Breast epithelium (tissue), 3 donors: ENCODE results near the gene LIMCH1.

Experiments used
- CTCF ChIP-seq, 3 donors: fragments of 450-650 bp; IDR thresholded peaks; one replicate each; pipeline ENCODE4 v1.5.1; 2016 to 2017; ENCODE audit warnings: antibody characterized with exemption in 3 of 3, mild to moderate bottlenecking in 3 of 3, moderate library complexity in 3 of 3
- POLR2AphosphoS5 ChIP-seq, 3 donors: sonication (generic); formaldehyde crosslinking; IDR thresholded peaks; one replicate each; pipeline ENCODE4 v1.6.1; 2017; ENCODE audit warnings: antibody characterized with exemption in 3 of 3

GRCh38 chr4:41645728-41646390, 107.9 kb downstream of the LIMCH1 start:
- TF ChIP-seq CTCF (IDR thresholded peaks at IDR 0.05) (no peak), POLR2AphosphoS5 (IDR thresholded peaks at IDR 0.05) (no peak)
